Embryonic facial prominence (tissue), 1 donor: Measurements from ENCODE around the gene R3HCC1L.

Experiments
- DNase-seq: peaks from one replicate; pipeline ENCODE4 v3.0.0-alpha.2; 2016; ENCODE audit errors: extremely low spot score

The R3HCC1L gene

GRCh38 chr10:98134431-98135221 lies at the start of gene R3HCC1L:
R3HCC1L (plus strand) TSS chr10:98134657; CDS start chr10:98208115, 73,458 bp downstream.
- peak; percentile 83 for DNase-seq

DNA sequence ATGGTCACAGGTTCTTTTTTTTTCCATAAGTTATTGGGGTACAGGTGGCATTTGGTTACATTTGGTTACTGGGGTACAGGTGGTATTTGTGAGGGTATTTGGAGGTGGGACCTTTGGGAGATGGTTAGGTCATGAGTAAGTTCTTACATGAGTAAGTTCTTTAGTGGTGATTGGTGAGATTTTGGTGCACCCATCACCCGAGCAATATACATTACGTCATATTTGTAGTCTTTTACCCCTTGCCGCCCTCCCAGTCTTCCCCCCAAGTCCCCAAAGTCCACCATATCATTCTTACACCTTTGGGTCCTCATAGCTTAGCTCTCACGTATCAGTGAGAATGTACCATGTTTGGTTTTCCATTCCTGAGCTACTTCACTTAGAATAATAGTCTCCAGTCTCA lies 49.2 kb upstream of the R3HCC1L start:
- no peak for DNase-seq

DNA sequence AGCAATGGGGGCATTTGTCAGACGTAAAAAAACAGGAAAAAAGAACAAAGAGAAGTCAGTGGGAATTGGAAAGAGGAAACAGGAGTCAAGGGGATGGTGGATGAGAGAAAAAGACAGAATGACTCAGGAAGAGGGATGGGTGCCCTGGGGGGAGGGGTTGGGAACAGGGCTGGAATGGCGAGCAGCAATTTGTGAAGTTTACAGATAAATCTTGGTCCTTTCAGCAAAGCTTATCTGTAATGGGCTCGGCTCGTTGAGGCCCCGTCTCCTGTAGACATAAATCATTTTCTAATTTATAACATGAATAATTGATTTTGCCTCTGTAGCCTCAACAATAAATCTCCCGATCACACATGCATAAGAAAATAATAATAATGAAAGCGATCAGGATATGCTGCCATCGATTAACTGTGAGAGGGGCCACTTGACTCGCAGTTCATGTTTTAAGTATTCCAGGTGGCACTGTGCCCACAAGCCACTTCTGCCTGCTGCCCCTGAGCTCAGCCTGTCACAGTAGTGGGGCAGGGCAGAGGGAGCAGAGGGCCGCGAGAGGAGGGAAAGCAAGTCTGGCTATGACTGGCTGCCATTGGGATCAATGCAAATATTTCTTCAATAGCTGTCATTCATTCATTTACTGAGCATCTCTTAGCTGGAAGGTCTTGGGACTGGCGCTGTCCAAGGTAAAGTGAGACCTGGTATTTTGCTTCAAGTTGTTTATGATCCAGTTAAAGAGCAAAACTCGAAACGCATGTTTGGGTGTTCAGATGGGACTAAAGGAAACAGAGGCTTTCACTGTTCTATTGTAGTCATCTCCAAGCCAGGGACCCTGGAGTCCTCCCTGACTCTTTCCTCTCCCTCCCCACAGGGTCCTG lies 47.4 kb upstream of the R3HCC1L start:
- DNase-seq, result no peak

- no peak for DNase-seq
Measured at GRCh38 chr10:98088186-98088971, 46.1 kb upstream of the R3HCC1L start.

DNA sequence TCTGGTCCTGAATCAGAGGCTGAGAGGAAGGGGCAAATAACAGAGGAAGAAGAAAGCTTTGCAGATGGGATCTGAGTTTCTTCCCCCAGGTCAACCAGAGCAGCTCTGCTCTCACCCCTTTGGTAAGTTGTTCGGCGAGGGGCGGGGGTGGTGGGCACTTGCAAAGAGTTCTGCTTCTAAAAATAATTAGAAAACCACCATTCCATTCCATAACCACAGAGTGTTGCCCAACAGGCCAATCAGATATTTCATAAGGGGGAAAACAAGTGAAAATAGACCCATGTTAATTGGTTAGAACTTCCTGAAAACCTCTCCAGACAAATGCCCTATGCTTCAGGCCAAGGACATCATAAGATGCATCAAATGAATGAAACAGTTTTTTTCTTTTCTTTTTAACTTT lies 43.6 kb upstream of the R3HCC1L start:
- DNase-seq, result no peak

DNA sequence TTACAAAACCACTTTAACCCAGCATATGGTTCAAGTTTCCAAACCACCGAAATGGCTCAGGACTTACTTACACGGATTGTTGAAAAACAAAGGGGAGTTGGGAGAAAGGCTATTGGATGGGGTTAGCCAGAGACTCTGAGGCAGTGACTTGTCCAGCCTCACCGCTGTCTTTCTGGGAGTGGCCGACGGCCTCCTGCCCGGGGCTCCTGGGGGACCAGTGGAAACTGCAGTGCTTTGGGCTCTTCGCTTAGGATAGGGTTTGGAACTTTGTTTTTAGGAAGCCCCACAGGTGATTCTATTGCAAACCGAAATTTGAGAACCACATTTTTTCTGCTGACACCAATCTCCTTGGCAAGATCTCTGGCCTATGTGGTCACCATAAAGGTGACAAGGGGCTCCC lies 38.1 kb upstream of the R3HCC1L start:
- no peak for DNase-seq

GRCh38 chr10:98096731-98097130 lies 37.7 kb upstream of the R3HCC1L start:
- no peak for DNase-seq

DNA sequence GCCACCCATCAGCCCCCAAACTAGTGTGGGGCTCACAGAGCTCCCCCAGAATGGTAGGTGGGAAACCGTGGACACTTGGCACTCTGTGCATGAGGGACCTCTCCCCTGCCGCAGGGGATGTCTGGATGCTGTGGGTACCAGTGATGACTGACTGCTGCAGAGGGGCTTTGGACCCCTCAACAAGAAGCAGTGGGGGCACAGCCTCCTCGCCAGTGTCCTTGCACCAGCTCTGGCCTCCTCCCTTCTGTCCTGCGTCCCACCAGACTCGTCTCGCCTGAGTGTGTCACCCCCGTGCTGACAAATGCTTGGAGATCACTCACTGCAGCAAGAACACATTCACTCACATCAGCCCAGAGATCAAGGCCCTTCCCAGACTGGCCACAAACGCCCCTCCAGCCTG lies 37.3 kb upstream of the R3HCC1L start:
- no peak for DNase-seq

DNA sequence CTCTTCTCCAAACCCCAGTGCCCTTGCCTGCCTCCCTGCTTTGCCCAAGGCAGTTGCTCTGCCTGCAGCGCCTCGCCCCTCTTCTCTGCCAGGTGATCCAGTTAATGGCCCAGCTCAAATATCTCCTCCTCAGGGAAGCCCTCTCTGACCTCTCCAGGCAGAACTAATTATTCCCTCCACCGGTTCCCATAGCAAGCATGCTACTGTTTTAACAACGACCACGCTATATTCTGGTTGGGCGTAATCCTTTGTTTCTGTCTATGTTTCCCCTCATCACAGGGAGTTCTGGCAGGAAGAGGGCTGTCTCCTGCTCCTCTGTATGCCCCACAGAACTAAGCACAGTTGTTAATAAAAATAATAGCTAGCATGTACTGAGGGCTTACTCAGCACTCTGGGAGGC lies 36.8 kb upstream of the R3HCC1L start:
- no peak for DNase-seq

- DNase-seq, result no peak
Measured at GRCh38 chr10:98098247-98098646, 36.2 kb upstream of the R3HCC1L start.

GRCh38 chr10:98100476-98100875 lies 34.0 kb upstream of the R3HCC1L start:
- DNase-seq, result no peak

DNA sequence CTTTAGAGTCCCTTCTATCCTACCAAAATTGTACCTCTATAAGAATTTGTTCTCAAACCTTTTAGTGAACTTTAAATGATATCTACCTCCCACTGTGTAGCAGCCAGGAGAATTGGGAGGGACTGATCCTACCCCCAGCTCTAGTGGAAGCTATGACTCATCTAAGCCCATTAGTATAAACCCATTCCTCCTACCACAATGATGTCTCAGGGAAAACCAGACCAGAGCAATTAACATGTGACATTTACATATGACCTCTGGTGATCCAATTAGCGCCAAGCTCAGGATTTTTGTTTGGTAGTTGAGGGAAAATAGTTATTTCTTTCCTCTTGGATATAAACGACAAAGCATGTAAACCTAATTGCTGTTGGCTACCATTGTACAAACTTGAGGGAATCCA lies 33.1 kb upstream of the R3HCC1L start:
- no peak for DNase-seq

GRCh38 chr10:98104125-98104524 lies 30.3 kb upstream of the R3HCC1L start:
- no peak for DNase-seq

DNA sequence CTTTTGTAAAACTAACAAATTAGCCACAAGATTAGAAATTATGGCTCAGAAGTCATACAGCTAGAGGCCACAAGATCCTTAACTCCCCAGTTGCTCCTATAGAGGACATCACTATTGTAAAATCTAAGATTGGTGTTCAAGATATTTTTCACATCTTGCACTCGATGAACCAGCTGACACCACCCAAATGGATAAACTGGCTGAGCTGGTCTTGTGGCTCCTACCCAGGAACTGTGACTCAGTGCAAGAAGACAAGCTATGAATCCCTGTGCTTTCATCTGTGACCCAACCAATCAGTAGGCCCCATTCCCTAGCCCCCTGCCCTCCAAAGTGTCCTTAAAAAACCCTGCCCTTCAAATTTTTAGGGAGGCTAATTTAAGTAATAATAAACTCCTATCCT lies 27.9 kb upstream of the R3HCC1L start:
- no peak for DNase-seq

DNA sequence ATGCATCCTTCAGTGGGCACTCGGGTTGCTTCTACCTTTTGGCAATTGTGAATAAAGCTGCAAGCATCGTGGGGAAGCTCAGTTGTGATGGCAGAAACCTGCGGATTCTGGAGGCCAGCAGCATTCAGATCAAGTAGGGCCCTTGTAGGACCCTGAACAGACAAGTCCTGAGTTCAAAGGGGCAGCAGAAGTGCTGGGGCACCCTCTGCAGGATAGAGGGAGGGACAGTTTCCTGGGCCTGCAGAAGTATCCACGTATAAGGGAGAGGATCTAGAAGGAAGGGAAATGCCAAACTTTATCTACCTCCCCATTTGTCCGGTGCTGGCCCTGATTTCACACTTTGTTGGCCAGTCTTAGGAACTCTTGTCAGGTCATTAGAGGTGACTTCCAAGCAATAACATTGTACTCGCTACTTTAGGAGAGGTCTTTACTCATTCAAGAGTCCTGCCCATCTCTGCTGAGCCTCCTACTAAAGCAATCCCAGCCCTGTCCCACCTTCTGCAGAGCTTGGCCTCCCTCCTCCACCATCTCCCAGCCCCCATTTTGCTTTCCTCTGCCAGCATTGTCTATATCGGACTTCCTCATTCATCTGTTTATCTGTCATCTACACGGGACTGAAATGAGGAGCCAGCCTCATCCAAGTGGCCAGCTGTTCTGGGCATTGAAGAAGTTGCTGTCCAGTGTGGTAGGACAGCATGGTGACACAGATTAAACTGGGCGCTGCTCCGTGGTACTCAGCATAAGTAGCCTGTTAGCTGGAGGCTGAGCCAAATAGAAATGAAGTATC lies 26.6 kb upstream of the R3HCC1L start:
- DNase-seq, result no peak

GRCh38 chr10:98110356-98110755 lies 24.1 kb upstream of the R3HCC1L start:
- no peak for DNase-seq

DNA sequence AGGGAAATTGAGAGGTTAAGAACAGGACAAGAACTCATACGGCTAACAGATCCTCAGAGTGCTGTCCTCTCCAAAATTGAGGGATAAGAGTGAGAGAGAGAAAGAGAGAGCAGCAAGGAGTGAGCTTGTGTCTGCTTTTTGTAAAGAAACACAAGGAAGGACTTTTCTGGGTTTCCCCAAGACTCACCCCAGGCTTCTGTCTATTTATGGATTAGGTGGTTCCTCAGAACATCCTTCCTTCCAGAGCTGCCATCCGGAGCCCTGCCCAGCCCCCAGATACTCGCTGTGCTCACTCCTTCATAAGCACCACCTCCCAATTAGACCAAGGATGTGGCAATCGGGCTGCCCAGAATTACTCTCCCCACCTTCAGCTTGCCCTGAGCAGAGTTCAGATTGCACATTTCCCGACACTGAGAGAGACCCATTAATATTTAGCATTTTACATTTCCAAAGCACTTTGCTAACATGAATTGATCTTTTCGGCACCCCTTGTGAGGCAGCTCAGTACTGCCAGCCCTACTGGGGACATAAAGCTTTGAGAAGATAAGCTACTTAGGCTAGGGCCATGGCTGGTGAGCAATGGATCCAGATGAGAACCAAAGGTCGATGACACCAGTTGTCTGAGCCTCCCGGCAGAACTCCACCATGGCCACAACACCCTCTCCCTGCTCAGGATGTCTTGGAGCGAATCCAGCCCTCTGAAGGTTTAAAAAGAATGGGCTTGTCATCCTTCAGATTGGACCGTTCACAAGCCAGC lies 19.2 kb upstream of the R3HCC1L start:
- DNase-seq, result no peak

- DNase-seq, result no peak
Measured at GRCh38 chr10:98119891-98120290, 14.6 kb upstream of the R3HCC1L start.

DNA sequence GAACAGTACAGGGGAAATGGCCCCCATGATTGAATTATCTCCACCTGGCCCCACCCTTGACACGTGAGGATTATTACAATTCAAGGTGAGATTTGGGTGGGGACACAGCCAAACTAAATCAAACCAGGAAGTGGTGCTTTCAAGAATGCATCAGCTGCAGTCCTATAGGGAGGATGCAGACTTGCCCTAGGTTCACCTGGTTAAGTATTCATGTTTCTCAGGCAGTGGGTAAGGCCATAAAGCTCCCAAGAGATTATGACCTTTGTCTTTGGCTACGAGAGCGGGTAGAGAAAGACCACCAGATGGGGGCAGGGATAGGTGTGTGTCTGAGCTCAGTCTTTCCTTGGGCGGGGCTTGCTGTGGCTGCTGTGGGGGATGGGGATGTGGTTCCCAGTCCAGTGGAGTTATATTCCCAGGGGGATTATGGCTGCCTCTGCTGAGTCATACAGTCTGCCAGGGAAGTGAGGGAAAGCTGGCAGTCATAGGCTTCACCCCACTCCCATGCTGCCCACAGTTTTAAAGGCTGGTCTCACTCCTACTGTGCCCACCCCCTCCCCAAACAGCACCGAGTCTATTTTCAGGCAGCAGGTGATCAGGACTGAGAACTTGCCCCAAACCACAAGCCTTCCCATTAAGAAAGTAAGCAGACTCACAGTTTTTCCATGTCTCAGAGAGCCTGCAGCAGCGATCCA lies 8.4 kb upstream of the R3HCC1L start:
- DNase-seq, result no peak

- DNase-seq, result no peak
Measured at GRCh38 chr10:98128802-98129201, 5.7 kb upstream of the R3HCC1L start.
